ENCODE results near the gene RAP1GDS1. TPM values are rescaled to one million over a fixed set of nuclear protein-coding genes. Genes with fewer than 3 reads are reported as not detected.

The RAP1GDS1 gene
- total RNA-seq: 65.9 and 81.7 TPM in 2 replicates

- DNase-seq (ENCODE audit: low read depth, low spot score): peak; percentile 90
Observed at GRCh38 chr4:98260579-98261404, at the start of gene RAP1GDS1. RAP1GDS1 (plus strand) TSS chr4:98261384; CDS start chr4:98261566, 182 bp downstream.

GRCh38 chr4:98222306-98222705 is 38.9 kb upstream of the RAP1GDS1 start:
- no peak for DNase-seq (ENCODE audit: low read depth, low spot score)

GRCh38 chr4:98226396-98226795 is 34.8 kb upstream of the RAP1GDS1 start:
- no peak for DNase-seq (ENCODE audit: low read depth, low spot score)

- no peak for DNase-seq (ENCODE audit: low read depth, low spot score)
Observed at GRCh38 chr4:98230961-98231360, 30.2 kb upstream of the RAP1GDS1 start.

GRCh38 chr4:98232202-98232601 is 29.0 kb upstream of the RAP1GDS1 start:
- no peak for DNase-seq (ENCODE audit: low read depth, low spot score)

GRCh38 chr4:98237204-98237603 is 24.0 kb upstream of the RAP1GDS1 start:
- DNase-seq (ENCODE audit: low read depth, low spot score): no peak

GRCh38 chr4:98242063-98242462 is 19.1 kb upstream of the RAP1GDS1 start:
- DNase-seq (ENCODE audit: low read depth, low spot score): no peak

- no peak for DNase-seq (ENCODE audit: low read depth, low spot score)
Observed at GRCh38 chr4:98242538-98242937, 18.6 kb upstream of the RAP1GDS1 start.

- no peak for DNase-seq (ENCODE audit: low read depth, low spot score)
Observed at GRCh38 chr4:98245226-98245625, 16.0 kb upstream of the RAP1GDS1 start.

- DNase-seq (ENCODE audit: low read depth, low spot score): no peak
Observed at GRCh38 chr4:98248934-98249333, 12.2 kb upstream of the RAP1GDS1 start.

GRCh38 chr4:98249831-98250230 is 11.4 kb upstream of the RAP1GDS1 start:
- no peak for DNase-seq (ENCODE audit: low read depth, low spot score)

GRCh38 chr4:98253499-98253898 is 7.7 kb upstream of the RAP1GDS1 start:
- no peak for DNase-seq (ENCODE audit: low read depth, low spot score)

GRCh38 chr4:98260047-98260578 is 1.1 kb upstream of the RAP1GDS1 start:
- no peak for DNase-seq (ENCODE audit: low read depth, low spot score)

- no peak for DNase-seq (ENCODE audit: low read depth, low spot score)
Observed at GRCh38 chr4:98261405-98262291, 464 bp downstream of the RAP1GDS1 start.

GRCh38 chr4:98262431-98262830 is 1.2 kb downstream of the RAP1GDS1 start:
- DNase-seq (ENCODE audit: low read depth, low spot score): no peak

- DNase-seq (ENCODE audit: low read depth, low spot score): no peak
Observed at GRCh38 chr4:98267498-98267897, 6.3 kb downstream of the RAP1GDS1 start.

- DNase-seq (ENCODE audit: low read depth, low spot score): no peak
Observed at GRCh38 chr4:98275145-98275544, 14.0 kb downstream of the RAP1GDS1 start.

GRCh38 chr4:98283219-98284189 is 22.3 kb downstream of the RAP1GDS1 start:
- DNase-seq (ENCODE audit: low read depth, low spot score): no peak

- no peak for DNase-seq (ENCODE audit: low read depth, low spot score)
Observed at GRCh38 chr4:98284640-98285046, 23.5 kb downstream of the RAP1GDS1 start.

GRCh38 chr4:98285676-98286075 is 24.5 kb downstream of the RAP1GDS1 start:
- no peak for DNase-seq (ENCODE audit: low read depth, low spot score)

GRCh38 chr4:98287328-98287727 is 26.1 kb downstream of the RAP1GDS1 start:
- no peak for DNase-seq (ENCODE audit: low read depth, low spot score)

Measured in pulmonary artery endothelial cell (primary cell).